ENCODE data around the gene RAB13. TPM values are rescaled to one million over a fixed set of nuclear protein-coding genes. Genes with fewer than 3 reads are reported as not detected.
"Not testable (repeated sequence)": the region's sequence is repeated elsewhere in the genome, so short reads cannot be mapped to it uniquely, and the experiment has no call there.

RAB13 gene
- 10 to 100 TPM; 41.1 to 56.3 (median 46.6) TPM for total RNA-seq

GRCh38 chr1:153985941-153986761 lies at the start of gene RAB13:
TSS of gene RAB13 (minus strand) at chr1:153986339. CDS start at chr1:153986236, 103 bp downstream.
- peak; percentile 72 to 84 for TF ChIP-seq POLR2AphosphoS5 (IDR thresholded peaks at IDR 0.05)
- no peak for TF ChIP-seq EP300 (IDR thresholded peaks at IDR 0.05)
- peak within 1 kb of the TSS; percentile 61 to 71 (median 64) for H3K4me3 ChIP-seq
- H3K27ac ChIP-seq (replicated peaks in 1 of 4) = peak within 1 kb of the TSS; percentile 83 to 91 (median 88)
- intact Hi-C loops (cut with DNase I) = loop anchor here (2.0 to 5.0 kb wide), 3 partner anchors 39 to 309 kb away; partner anchors contain the start of genes DENND4B and NPR1
- H3K4me1 ChIP-seq = peaks cover 18 to 39% (median 37%) of the 10 kb centered on the region in 4 donors
- peak; percentile 98 for DNase-seq (ENCODE audit: extremely low spot score)
- H3K9me3 ChIP-seq = no peaks in the 10 kb centered on the region
- no peaks in the 10 kb centered on the region for H3K27me3 ChIP-seq
- 2% methylated on average over 27 of the region's 32 CpGs for WGBS
- peaks cover 4 to 23% (median 15%) of the 10 kb centered on the region in 4 donors for H3K36me3 ChIP-seq

GRCh38 chr1:154033697-154034096 lies 47.6 kb upstream of the RAB13 start:
- H3K27ac ChIP-seq (replicated peaks in 1 of 4); H3K4me3 ChIP-seq; DNase-seq (ENCODE audit: extremely low spot score); H3K36me3 ChIP-seq; H3K4me1 ChIP-seq; H3K27me3 ChIP-seq; intact Hi-C loops (cut with DNase I): not testable (repeated sequence)
- H3K9me3 ChIP-seq = peaks cover 0 to 15% (median 12%) of the 10 kb centered on the region in 4 donors
- 100% methylated on average over 1 of the region's 1 CpG for WGBS

DNA sequence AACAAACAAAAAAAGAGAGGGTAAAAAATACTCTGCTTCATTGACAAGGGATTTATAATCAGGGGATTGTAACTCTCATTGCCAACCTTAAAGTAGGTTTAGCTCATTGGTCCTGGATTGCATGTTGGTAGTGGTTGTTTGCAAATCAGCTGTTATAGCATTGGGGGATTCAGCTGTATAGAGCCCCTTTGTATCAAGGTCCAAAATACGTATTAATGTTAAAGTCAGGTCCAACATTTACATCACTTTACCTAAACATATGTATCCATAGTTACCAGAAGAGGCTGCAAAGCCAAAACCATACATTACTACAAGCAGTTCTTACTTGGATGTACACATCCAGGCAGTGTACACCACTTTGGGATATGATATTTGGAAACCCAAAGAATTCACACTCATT lies 33.8 kb upstream of the RAB13 start:
- no peak overlapping the region for H3K4me3 ChIP-seq
- H3K36me3 ChIP-seq = no peaks in the 10 kb centered on the region
- intact Hi-C loops (cut with DNase I) = no loop called here
- WGBS = 86% methylated on average over 1 of the region's 1 CpG
- TF ChIP-seq, protein P1, sequence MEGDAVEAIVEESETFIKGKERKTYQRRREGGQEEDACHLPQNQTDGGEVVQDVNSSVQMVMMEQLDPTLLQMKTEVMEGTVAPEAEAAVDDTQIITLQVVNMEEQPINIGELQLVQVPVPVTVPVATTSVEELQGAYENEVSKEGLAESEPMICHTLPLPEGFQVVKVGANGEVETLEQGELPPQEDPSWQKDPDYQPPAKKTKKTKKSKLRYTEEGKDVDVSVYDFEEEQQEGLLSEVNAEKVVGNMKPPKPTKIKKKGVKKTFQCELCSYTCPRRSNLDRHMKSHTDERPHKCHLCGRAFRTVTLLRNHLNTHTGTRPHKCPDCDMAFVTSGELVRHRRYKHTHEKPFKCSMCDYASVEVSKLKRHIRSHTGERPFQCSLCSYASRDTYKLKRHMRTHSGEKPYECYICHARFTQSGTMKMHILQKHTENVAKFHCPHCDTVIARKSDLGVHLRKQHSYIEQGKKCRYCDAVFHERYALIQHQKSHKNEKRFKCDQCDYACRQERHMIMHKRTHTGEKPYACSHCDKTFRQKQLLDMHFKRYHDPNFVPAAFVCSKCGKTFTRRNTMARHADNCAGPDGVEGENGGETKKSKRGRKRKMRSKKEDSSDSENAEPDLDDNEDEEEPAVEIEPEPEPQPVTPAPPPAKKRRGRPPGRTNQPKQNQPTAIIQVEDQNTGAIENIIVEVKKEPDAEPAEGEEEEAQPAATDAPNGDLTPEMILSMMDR (IDR thresholded peaks at IDR 0.05) = no peak
- TF ChIP-seq EP300 (IDR thresholded peaks at IDR 0.05) (no peak), POLR2A (IDR thresholded peaks at IDR 0.05; ENCODE audit: low read depth) (no peak), POLR2AphosphoS5 (IDR thresholded peaks at IDR 0.05) (no peak)
- DNase-seq (ENCODE audit: extremely low spot score) = no peak
- H3K27ac ChIP-seq (replicated peaks in 1 of 4) = no peak overlapping the region
- no peaks in the 10 kb centered on the region for H3K9me3 ChIP-seq
- no peaks in the 10 kb centered on the region for H3K4me1 ChIP-seq
- no peaks in the 10 kb centered on the region for H3K27me3 ChIP-seq

- Histone ChIP-seq H3K4me1 (no peaks in the 10 kb centered on the region), H3K4me3 (no peak overlapping the region), H3K27me3 (no peaks in the 10 kb centered on the region), H3K9me3 (no peaks in the 10 kb centered on the region), H3K27ac (replicated peaks in 1 of 4) (no peak overlapping the region), H3K36me3 (no peaks in the 10 kb centered on the region)
- DNase-seq (ENCODE audit: extremely low spot score) = no peak
- 74% methylated on average over 4 of the region's 4 CpGs for WGBS
- TF ChIP-seq, protein P1 (IDR thresholded peaks at IDR 0.05) = no peak
- TF ChIP-seq POLR2AphosphoS5 (IDR thresholded peaks at IDR 0.05) (no peak), POLR2A (IDR thresholded peaks at IDR 0.05; ENCODE audit: low read depth) (no peak), EP300 (IDR thresholded peaks at IDR 0.05) (no peak)
- intact Hi-C loops (cut with DNase I) = no loop called here
Measured at GRCh38 chr1:154019269-154019668, 33.1 kb upstream of the RAB13 start.

- no peaks in the 10 kb centered on the region for H3K4me1 ChIP-seq
- no peak overlapping the region for H3K27ac ChIP-seq (replicated peaks in 1 of 4)
- H3K4me3 ChIP-seq = no peak overlapping the region
- DNase-seq (ENCODE audit: extremely low spot score) = no peak
- TF ChIP-seq EP300 (IDR thresholded peaks at IDR 0.05) (no peak), POLR2AphosphoS5 (IDR thresholded peaks at IDR 0.05) (no peak), POLR2A (IDR thresholded peaks at IDR 0.05; ENCODE audit: low read depth) (no peak)
- TF ChIP-seq, protein P1 (IDR thresholded peaks at IDR 0.05) = no peak
- WGBS = 83% methylated on average over 3 of the region's 3 CpGs
- H3K9me3 ChIP-seq = no peaks in the 10 kb centered on the region
- intact Hi-C loops (cut with DNase I) = no loop called here
- H3K27me3 ChIP-seq = no peaks in the 10 kb centered on the region
- no peaks in the 10 kb centered on the region for H3K36me3 ChIP-seq
Measured at GRCh38 chr1:154014154-154014907, 28.2 kb upstream of the RAB13 start.

DNA sequence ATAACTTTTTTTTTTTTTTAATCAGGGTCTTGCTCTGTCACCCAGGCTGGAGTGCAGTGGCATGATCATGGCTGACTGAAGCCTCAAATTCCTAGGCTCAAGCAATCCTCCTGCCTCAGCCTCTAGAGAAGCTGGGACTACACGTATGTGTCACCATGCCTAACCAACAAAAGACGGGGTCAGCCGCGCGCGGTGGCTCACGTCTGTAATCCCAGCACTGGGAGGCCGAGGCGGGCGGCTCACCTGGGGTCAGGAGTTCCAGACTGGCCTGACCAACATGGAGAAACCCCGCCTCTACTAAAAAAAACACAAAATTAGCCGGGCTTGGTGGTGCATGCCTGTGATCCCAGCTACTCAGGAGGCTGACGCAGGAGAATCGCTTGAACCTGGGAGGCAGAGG lies 26.4 kb upstream of the RAB13 start:
- DNase-seq (ENCODE audit: extremely low spot score); H3K4me3 ChIP-seq; intact Hi-C loops (cut with DNase I); H3K4me1 ChIP-seq; H3K36me3 ChIP-seq; H3K27ac ChIP-seq (replicated peaks in 1 of 4); H3K27me3 ChIP-seq; H3K9me3 ChIP-seq: not testable (repeated sequence)
- WGBS = 90% methylated on average over 14 of the region's 14 CpGs

All from esophagus muscularis mucosa (tissue), 4 donors.